ENCODE data around the gene COL5A1. TPM values are rescaled to one million over a fixed set of nuclear protein-coding genes. Genes with fewer than 3 reads are reported as not detected.

COL5A1 gene
- total RNA-seq, 1 donor from 2014 or later: 19.8 TPM

DNA sequence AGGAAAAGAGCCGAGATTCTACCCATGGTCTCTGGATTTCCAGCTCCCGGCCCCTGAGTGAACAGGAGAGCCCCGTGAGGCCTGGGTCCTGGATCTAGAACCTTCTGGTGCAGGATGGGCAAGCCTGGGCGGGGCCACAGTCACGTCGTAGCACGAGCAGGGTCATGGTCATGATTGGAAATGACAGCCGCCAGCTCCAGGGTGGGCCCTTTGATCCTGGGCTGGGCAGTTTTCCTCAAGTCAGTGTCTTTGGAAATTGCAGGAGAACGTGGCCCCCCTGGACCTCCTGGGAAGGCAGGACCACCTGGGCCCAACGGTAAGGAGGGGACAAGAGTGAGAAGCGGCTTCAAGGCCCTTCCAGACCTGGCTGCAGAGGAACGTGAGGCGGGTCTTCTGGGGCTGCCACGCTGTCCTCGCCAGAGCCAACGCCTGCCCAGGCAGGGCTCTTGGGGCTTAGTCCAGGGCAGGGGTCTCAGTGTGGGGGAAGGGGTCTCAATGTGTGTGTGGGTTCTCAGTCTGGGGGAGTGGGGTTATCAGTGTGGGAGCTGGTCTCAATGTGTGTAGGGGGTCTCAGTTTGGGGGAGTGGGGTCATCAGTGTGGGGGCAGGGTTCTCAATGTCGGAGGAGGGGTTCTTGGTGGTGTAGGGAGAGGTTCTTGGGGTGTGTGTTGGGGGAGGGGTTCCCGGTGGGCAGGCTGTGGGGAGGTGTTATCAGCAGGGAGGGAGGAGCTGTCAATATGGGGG lies 241.6 kb downstream of the COL5A1 start:
- H3K36me3 Mint-ChIP-seq (ENCODE audit: insufficient read depth): no peaks in the 10 kb centered on the region
- H3K27ac Mint-ChIP-seq: no peak overlapping the region
- H3K4me3 Mint-ChIP-seq (ENCODE audit: low read depth): no peak overlapping the region
- H3K4me1 Mint-ChIP-seq (ENCODE audit: low read depth): no peaks in the 10 kb centered on the region
- peaks cover 11% of the 10 kb centered on the region for H3K27me3 Mint-ChIP-seq
- TF ChIP-seq, protein P1, sequence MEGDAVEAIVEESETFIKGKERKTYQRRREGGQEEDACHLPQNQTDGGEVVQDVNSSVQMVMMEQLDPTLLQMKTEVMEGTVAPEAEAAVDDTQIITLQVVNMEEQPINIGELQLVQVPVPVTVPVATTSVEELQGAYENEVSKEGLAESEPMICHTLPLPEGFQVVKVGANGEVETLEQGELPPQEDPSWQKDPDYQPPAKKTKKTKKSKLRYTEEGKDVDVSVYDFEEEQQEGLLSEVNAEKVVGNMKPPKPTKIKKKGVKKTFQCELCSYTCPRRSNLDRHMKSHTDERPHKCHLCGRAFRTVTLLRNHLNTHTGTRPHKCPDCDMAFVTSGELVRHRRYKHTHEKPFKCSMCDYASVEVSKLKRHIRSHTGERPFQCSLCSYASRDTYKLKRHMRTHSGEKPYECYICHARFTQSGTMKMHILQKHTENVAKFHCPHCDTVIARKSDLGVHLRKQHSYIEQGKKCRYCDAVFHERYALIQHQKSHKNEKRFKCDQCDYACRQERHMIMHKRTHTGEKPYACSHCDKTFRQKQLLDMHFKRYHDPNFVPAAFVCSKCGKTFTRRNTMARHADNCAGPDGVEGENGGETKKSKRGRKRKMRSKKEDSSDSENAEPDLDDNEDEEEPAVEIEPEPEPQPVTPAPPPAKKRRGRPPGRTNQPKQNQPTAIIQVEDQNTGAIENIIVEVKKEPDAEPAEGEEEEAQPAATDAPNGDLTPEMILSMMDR (IDR thresholded peaks at IDR 0.05; ENCODE audit: unreplicated experiment): no peak
- H3K9me3 Mint-ChIP-seq (ENCODE audit: low read depth): no peaks in the 10 kb centered on the region
- no peak for DNase-seq (ENCODE audit: low spot score, unreplicated experiment)

DNA sequence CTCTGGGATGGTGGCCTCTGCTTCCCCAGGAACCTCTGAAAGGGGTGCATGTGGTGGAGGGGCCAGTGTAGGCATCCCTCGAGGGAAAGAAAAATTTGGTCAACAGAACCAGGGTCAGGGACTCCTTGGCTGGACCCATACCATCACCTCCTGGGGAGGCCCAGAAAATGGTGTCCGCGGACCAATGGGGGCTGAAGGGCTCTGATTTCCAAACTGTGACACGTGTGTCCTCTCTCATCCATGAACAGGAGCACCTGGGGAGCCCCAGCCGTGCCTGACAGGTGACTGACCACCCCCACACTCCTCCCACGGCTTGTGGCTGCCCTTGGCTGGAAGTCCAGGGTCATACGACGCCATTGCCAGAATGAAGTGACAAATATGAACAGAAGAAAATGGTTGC lies 242.9 kb downstream of the COL5A1 start:
- no peak for DNase-seq (ENCODE audit: low spot score, unreplicated experiment)
- no peak overlapping the region for H3K4me3 Mint-ChIP-seq (ENCODE audit: low read depth)
- H3K4me1 Mint-ChIP-seq (ENCODE audit: low read depth): no peaks in the 10 kb centered on the region
- H3K36me3 Mint-ChIP-seq (ENCODE audit: insufficient read depth): no peaks in the 10 kb centered on the region
- no peak overlapping the region for H3K27ac Mint-ChIP-seq
- TF ChIP-seq, protein P1 (IDR thresholded peaks at IDR 0.05; ENCODE audit: unreplicated experiment): no peak
- peaks cover 11% of the 10 kb centered on the region for H3K27me3 Mint-ChIP-seq
- no peaks in the 10 kb centered on the region for H3K9me3 Mint-ChIP-seq (ENCODE audit: low read depth)

DNA sequence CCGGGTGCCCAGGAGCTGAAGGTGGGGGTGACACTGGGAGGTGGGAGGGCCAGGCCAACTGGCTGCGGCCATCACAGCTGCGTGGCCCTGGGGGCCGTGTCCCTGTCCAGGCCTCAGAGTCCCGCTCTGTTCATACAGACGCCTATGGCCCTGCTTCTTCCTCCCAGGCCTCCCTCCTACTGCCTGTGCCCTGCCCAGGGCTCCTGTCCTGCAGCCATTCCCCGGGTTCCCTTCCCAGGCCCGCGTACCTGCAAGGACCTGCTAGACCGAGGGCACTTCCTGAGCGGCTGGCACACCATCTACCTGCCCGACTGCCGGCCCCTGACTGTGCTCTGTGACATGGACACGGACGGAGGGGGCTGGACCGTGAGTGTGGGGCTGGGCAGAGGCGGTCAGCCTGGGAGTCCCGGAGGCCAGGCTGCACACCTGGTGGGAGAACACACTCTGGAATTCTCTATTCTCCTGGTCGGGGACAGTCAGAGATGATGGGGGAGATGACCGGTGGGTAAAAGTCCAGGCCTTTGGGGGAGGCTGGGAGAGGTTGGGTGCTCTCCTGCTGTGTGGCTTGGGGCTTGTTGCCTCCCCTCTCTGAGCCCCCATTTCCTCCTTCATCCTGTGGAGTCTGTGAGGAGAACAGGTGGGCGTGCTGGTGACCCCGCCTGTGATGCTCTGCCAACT lies 243.5 kb downstream of the COL5A1 start:
- no peaks in the 10 kb centered on the region for H3K36me3 Mint-ChIP-seq (ENCODE audit: insufficient read depth)
- H3K4me1 Mint-ChIP-seq (ENCODE audit: low read depth): no peaks in the 10 kb centered on the region
- no peaks in the 10 kb centered on the region for H3K9me3 Mint-ChIP-seq (ENCODE audit: low read depth)
- TF ChIP-seq, protein P1 (IDR thresholded peaks at IDR 0.05; ENCODE audit: unreplicated experiment): no peak
- no peak overlapping the region for H3K27ac Mint-ChIP-seq
- H3K4me3 Mint-ChIP-seq (ENCODE audit: low read depth): no peak overlapping the region
- DNase-seq (ENCODE audit: low spot score, unreplicated experiment): no peak
- peaks cover 10% of the 10 kb centered on the region for H3K27me3 Mint-ChIP-seq

DNA sequence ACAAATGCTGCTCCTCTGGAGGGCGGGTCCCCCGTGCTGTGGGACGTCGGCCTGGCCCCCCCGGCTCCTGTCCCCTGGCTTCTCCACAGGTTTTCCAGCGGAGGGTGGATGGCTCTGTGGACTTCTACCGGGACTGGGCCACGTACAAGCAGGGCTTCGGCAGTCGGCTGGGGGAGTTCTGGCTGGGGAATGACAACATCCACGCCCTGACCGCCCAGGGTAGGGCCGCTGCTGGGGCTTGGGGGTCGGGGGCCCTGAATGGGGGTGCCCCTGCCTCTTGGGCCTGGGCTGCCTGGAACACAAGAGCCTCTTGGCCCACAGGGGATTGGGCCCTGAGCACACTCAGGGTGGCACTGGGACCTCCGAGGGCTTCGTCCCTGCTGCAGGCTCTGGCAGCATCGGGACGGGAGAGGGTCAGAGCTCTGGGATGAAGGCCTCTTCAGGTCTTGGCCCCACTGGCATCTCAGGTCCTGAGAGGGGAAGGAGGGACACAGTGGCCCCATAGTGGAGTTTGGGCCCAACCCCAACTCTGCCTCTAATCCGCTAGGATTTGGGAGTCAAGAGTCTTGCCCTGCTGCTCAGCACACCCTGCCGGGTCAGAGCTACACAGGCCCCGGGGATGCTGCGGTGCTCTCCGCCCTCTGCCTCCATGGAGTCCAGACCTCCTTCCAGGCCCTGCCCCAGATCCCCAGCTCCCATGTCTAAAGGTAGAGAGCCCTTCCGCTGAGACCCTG lies 244.2 kb downstream of the COL5A1 start:
- Mint-ChIP-seq H3K9me3 (ENCODE audit: low read depth) (no peaks in the 10 kb centered on the region), H3K27me3 (peaks cover 10% of the 10 kb centered on the region), H3K27ac (no peak overlapping the region), H3K4me1 (ENCODE audit: low read depth) (no peaks in the 10 kb centered on the region), H3K4me3 (ENCODE audit: low read depth) (no peak overlapping the region), H3K36me3 (ENCODE audit: insufficient read depth) (no peaks in the 10 kb centered on the region)
- DNase-seq (ENCODE audit: low spot score, unreplicated experiment): no peak
- TF ChIP-seq, protein P1 (IDR thresholded peaks at IDR 0.05; ENCODE audit: unreplicated experiment): no peak

DNA sequence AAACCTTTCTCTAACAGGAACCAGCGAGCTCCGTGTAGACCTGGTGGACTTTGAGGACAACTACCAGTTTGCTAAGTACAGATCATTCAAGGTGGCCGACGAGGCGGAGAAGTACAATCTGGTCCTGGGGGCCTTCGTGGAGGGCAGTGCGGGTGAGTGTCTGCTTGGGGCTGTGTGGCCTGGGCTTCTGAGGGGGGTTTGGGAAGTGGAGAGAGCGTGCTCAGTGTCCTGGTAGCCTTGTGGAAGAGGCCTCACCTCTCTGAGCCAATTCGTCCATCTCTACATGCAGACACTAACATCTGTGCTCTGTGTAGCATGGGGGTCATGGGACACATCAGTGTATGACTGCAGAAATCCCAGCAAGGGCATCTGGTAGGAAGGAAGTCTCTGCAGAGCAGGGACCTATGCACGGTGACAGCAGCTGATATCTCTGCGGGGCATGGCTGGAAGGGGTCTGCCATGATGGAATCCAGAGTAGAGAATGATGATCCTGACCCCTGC lies 244.9 kb downstream of the COL5A1 start:
- Mint-ChIP-seq H3K27me3 (peaks cover 14% of the 10 kb centered on the region), H3K4me1 (ENCODE audit: low read depth) (no peaks in the 10 kb centered on the region), H3K36me3 (ENCODE audit: insufficient read depth) (no peaks in the 10 kb centered on the region), H3K4me3 (ENCODE audit: low read depth) (no peak overlapping the region), H3K27ac (no peak overlapping the region), H3K9me3 (ENCODE audit: low read depth) (no peaks in the 10 kb centered on the region)
- TF ChIP-seq, protein P1 (IDR thresholded peaks at IDR 0.05; ENCODE audit: unreplicated experiment): no peak
- DNase-seq (ENCODE audit: low spot score, unreplicated experiment): no peak
